GM12878 (cell line): ENCODE results near the gene CDH4.

Source experiments
- BCLAF1 ChIP-seq: fragments of 450-650 bp; IDR thresholded peaks from 2 replicates; pipeline ENCODE4 v1.6.1; 2017; ENCODE audit warnings: antibody characterized with exemption, mild to moderate bottlenecking, moderate library complexity
- CTCF ChIP-seq, 3 experiments: IDR thresholded peaks in 2 of 3; conservative IDR thresholded peaks in 1 of 3; 2 replicates each; pipeline ENCODE4 v1.5.1; 2011; ENCODE audit warnings: low read depth in 3 of 3, low read length in 3 of 3, mild to moderate bottlenecking in 3 of 3, control low read depth in 2 of 3, moderate library complexity in 2 of 3, inconsistent platforms in 1 of 3, mixed read lengths in 1 of 3; ENCODE audit not compliant: control insufficient read depth in 2 of 3, insufficient read depth in 1 of 3; ENCODE audit errors: extremely low read depth in 1 of 3
- MTA3 ChIP-seq: IDR thresholded peaks from 2 replicates; pipeline ENCODE4 v1.6.1; 2012; ENCODE audit warnings: low read length, inconsistent platforms, borderline replicate concordance

- TF ChIP-seq BCLAF1 (no peak), MTA3 (no peak), CTCF (IDR thresholded peaks at IDR 0.05 in 2 of 3, conservative IDR thresholded peaks at IDR 0.05 in 1 of 3; ENCODE audit: control insufficient read depth in 2 of 3, extremely low read depth in 1 of 3, insufficient read depth in 1 of 3, low read depth in 3 of 3, low read length in 3 of 3) (no peak)
Observed at GRCh38 chr20:61537239-61538182, 285.4 kb downstream of the CDH4 start.
